ENCODE data around the gene ADCY5. TPM values are rescaled to one million over a fixed set of nuclear protein-coding genes. Genes with fewer than 3 reads are reported as not detected.

Gene ADCY5
- total RNA-seq, 2 donors from 2014 or later: not detected

- Mint-ChIP-seq H3K36me3 (no peaks in the 10 kb centered on the region), H3K27me3 (peaks cover 8 to 19% of the 10 kb centered on the region in 2 donors), H3K4me1 (ENCODE audit: low read depth in 2 of 2) (no peaks in the 10 kb centered on the region), H3K9me3 (no peaks in the 10 kb centered on the region), H3K4me3 (no peak overlapping the region), H3K27ac (no peak overlapping the region)
- ATAC-seq (no peak), DNase-seq (ENCODE audit: low spot score) (no peak)
Observed at GRCh38 chr3:123431658-123432324, 17.1 kb downstream of the ADCY5 start.

- peaks cover 11 to 19% of the 10 kb centered on the region in 2 donors for H3K27me3 Mint-ChIP-seq
- H3K36me3 Mint-ChIP-seq: no peaks in the 10 kb centered on the region
- H3K4me3 Mint-ChIP-seq: no peak overlapping the region
- no peaks in the 10 kb centered on the region for H3K9me3 Mint-ChIP-seq
- ATAC-seq: no peak
- no peaks in the 10 kb centered on the region for H3K4me1 Mint-ChIP-seq (ENCODE audit: low read depth in 2 of 2)
- H3K27ac Mint-ChIP-seq: no peak overlapping the region
- no peak for DNase-seq (ENCODE audit: low spot score)
Observed at GRCh38 chr3:123431007-123431657, 17.8 kb downstream of the ADCY5 start.

GRCh38 chr3:123430266-123430665, 18.6 kb downstream of the ADCY5 start:
- no peak overlapping the region for H3K4me3 Mint-ChIP-seq
- no peak for DNase-seq (ENCODE audit: low spot score)
- H3K36me3 Mint-ChIP-seq: no peaks in the 10 kb centered on the region
- no peaks in the 10 kb centered on the region for H3K9me3 Mint-ChIP-seq
- peaks cover 11 to 19% of the 10 kb centered on the region in 2 donors for H3K27me3 Mint-ChIP-seq
- H3K4me1 Mint-ChIP-seq (ENCODE audit: low read depth in 2 of 2): no peaks in the 10 kb centered on the region
- no peak overlapping the region for H3K27ac Mint-ChIP-seq
- ATAC-seq: no peak

- DNase-seq (ENCODE audit: low spot score): no peak
- Mint-ChIP-seq H3K27me3 (peaks cover 11 to 19% of the 10 kb centered on the region in 2 donors), H3K36me3 (no peaks in the 10 kb centered on the region), H3K27ac (no peak overlapping the region), H3K9me3 (no peaks in the 10 kb centered on the region), H3K4me3 (no peak overlapping the region), H3K4me1 (ENCODE audit: low read depth in 2 of 2) (no peaks in the 10 kb centered on the region)
- ATAC-seq: no peak
Observed at GRCh38 chr3:123429362-123430125, 19.3 kb downstream of the ADCY5 start.

GRCh38 chr3:123424999-123425712, 23.7 kb downstream of the ADCY5 start:
- DNase-seq (ENCODE audit: low spot score): no peak
- no peak overlapping the region for H3K4me3 Mint-ChIP-seq
- no peaks in the 10 kb centered on the region for H3K36me3 Mint-ChIP-seq
- H3K27ac Mint-ChIP-seq: no peak overlapping the region
- no peaks in the 10 kb centered on the region for H3K4me1 Mint-ChIP-seq (ENCODE audit: low read depth in 2 of 2)
- no peaks in the 10 kb centered on the region for H3K9me3 Mint-ChIP-seq
- H3K27me3 Mint-ChIP-seq: peaks cover 6 to 19% of the 10 kb centered on the region in 2 donors
- no peak for ATAC-seq

GRCh38 chr3:123424321-123424998, 24.4 kb downstream of the ADCY5 start:
- Mint-ChIP-seq H3K4me3 (no peak overlapping the region), H3K36me3 (no peaks in the 10 kb centered on the region), H3K27me3 (peaks cover 4 to 13% of the 10 kb centered on the region in 2 donors), H3K4me1 (ENCODE audit: low read depth in 2 of 2) (no peaks in the 10 kb centered on the region), H3K9me3 (no peaks in the 10 kb centered on the region), H3K27ac (no peak overlapping the region)
- DNase-seq (ENCODE audit: low spot score) (no peak), ATAC-seq (peak in 1 of 2 donors; percentile 1)

GRCh38 chr3:123423806-123424205, 25.1 kb downstream of the ADCY5 start:
- ATAC-seq (peak in 1 of 2 donors; percentile 17), DNase-seq (ENCODE audit: low spot score) (no peak)
- Mint-ChIP-seq H3K36me3 (no peaks in the 10 kb centered on the region), H3K4me3 (no peak overlapping the region), H3K4me1 (ENCODE audit: low read depth in 2 of 2) (no peaks in the 10 kb centered on the region), H3K9me3 (no peaks in the 10 kb centered on the region), H3K27me3 (peaks cover 4 to 13% of the 10 kb centered on the region in 2 donors), H3K27ac (no peak overlapping the region)

- peaks cover 4 to 7% of the 10 kb centered on the region in 2 donors for H3K27me3 Mint-ChIP-seq
- no peak for DNase-seq (ENCODE audit: low spot score)
- H3K4me1 Mint-ChIP-seq (ENCODE audit: low read depth in 2 of 2): no peaks in the 10 kb centered on the region
- no peak overlapping the region for H3K4me3 Mint-ChIP-seq
- no peak overlapping the region for H3K27ac Mint-ChIP-seq
- no peaks in the 10 kb centered on the region for H3K36me3 Mint-ChIP-seq
- no peak for ATAC-seq
- no peaks in the 10 kb centered on the region for H3K9me3 Mint-ChIP-seq
Observed at GRCh38 chr3:123423031-123423430, 25.9 kb downstream of the ADCY5 start.

GRCh38 chr3:123422457-123422856, 26.4 kb downstream of the ADCY5 start:
- H3K4me3 Mint-ChIP-seq: no peak overlapping the region
- H3K27me3 Mint-ChIP-seq: peaks cover 3 to 4% of the 10 kb centered on the region in 2 donors
- no peak for DNase-seq (ENCODE audit: low spot score)
- H3K4me1 Mint-ChIP-seq (ENCODE audit: low read depth in 2 of 2): no peaks in the 10 kb centered on the region
- H3K9me3 Mint-ChIP-seq: no peaks in the 10 kb centered on the region
- H3K36me3 Mint-ChIP-seq: no peaks in the 10 kb centered on the region
- no peak for ATAC-seq
- H3K27ac Mint-ChIP-seq: no peak overlapping the region

GRCh38 chr3:123421353-123422174, 27.3 kb downstream of the ADCY5 start:
- no peaks in the 10 kb centered on the region for H3K36me3 Mint-ChIP-seq
- peaks cover 0 to 3% of the 10 kb centered on the region in 2 donors for H3K27me3 Mint-ChIP-seq
- H3K4me3 Mint-ChIP-seq: no peak overlapping the region
- no peak for DNase-seq (ENCODE audit: low spot score)
- H3K4me1 Mint-ChIP-seq (ENCODE audit: low read depth in 2 of 2): no peaks in the 10 kb centered on the region
- no peaks in the 10 kb centered on the region for H3K9me3 Mint-ChIP-seq
- no peak for ATAC-seq
- H3K27ac Mint-ChIP-seq: no peak overlapping the region

- Mint-ChIP-seq H3K36me3 (no peaks in the 10 kb centered on the region), H3K9me3 (no peaks in the 10 kb centered on the region), H3K27me3 (no peaks in the 10 kb centered on the region), H3K27ac (no peak overlapping the region), H3K4me1 (ENCODE audit: low read depth in 2 of 2) (no peaks in the 10 kb centered on the region), H3K4me3 (no peak overlapping the region)
- DNase-seq (ENCODE audit: low spot score) (no peak), ATAC-seq (no peak)
Observed at GRCh38 chr3:123420416-123420968, 28.4 kb downstream of the ADCY5 start.

GRCh38 chr3:123419850-123420297, 29.0 kb downstream of the ADCY5 start:
- DNase-seq (ENCODE audit: low spot score): no peak
- no peaks in the 10 kb centered on the region for H3K27me3 Mint-ChIP-seq
- no peak for ATAC-seq
- H3K4me3 Mint-ChIP-seq: no peak overlapping the region
- no peaks in the 10 kb centered on the region for H3K36me3 Mint-ChIP-seq
- H3K27ac Mint-ChIP-seq: no peak overlapping the region
- no peaks in the 10 kb centered on the region for H3K9me3 Mint-ChIP-seq
- H3K4me1 Mint-ChIP-seq (ENCODE audit: low read depth in 2 of 2): no peaks in the 10 kb centered on the region
